Measurements from ENCODE around the gene SLC37A1.

DNA sequence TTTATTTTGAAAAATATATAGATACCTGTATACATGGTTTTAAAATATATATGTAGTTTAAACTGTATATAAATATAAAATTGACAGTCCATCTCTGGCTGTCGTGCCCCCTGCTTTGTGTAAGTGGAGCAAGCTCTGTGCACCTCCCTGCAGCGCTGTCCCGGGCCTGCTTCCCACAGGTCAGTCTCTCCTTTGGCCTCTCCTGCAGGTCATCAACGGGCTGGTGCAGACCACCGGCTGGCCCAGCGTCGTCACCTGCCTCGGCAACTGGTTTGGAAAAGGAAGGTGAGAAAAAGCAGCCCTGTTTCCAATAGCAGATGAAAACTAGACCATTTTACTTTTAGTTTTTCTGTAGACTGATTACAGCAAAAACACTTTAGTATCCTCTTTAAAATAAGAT, 28.5 kb downstream of the SLC37A1 start:
- TF ChIP-seq CTCF (IDR thresholded peaks at IDR 0.05; ENCODE audit: insufficient read depth, low read length, poor library complexity, severe bottlenecking), result no peak
- TF ChIP-seq EZH2phosphoT487 (conservative IDR thresholded peaks at IDR 0.05; ENCODE audit: low read length), result no peak
